Measurements from ENCODE around the gene VAC14. TPM values are rescaled to one million over a fixed set of nuclear protein-coding genes. Genes with fewer than 3 reads are reported as not detected.

Gene VAC14
- total RNA-seq, 1 experiment from 2014 or later: 59.4 TPM

- no peak for DNase-seq (ENCODE audit: low read depth)
These were observed 14.8 kb downstream of the VAC14 start for GRCh38 chr16:70786020-70786755.

DNA sequence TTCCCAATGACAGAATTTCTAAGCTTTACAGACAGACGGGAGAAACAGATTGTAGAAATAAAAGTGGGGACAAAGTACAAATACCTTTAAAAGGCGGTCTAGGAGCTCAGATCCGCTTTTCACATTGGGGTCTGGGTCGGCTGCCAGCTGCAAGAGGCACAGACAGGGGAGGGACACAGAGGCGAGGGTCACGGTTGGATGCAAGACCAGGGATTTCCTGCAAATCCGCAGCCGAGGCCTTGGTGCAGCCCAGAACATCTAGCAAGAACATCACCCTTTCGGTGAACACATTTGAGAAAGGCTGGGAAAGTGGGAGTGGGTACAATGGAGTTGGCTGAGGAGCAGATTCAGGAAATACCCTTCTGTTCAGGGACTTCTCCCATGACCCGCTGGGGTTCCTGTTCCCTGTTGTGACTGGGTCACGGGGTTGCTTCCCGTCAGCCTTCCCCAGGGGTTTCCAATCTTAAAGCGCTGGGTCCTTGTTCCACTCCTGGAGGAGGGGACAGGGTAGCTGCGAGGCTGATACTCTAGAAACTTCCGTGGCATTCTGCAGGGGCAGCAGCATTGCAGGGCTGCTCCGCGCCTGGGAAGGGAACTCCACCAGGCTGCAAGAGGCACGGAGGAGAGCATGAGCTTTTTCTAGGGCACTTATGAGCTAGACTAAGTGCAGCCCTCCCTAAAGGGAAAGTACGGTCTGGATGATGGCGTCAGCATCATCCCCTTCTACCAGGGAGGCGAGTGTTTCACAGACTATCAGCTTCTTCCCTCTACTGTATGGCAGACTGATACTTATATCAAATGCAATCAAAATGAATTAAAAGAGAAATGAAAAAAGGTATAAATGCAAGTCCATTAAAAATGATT lies 16.0 kb downstream of the VAC14 start:
- DNase-seq (ENCODE audit: low read depth): no peak

DNA sequence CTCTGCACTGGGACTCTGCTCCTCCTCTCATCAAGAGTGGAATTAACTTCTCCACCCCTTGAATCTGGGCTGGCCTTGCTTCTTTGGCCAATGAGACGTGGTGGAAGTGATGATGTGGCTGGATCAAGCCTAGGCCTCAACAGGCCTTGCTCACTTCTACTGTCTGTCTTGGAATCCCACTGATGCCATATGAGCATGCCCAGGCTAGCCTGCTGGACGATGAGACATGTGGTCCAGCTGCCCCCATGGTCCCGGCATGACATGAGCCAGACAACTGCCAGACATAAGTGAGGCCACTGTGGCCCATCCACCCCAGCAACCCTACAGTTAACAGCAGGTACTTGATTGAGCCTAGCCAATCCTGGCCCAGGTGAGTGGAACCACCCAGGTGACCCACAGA lies 18.7 kb downstream of the VAC14 start:
- no peak for DNase-seq (ENCODE audit: low read depth)

DNA sequence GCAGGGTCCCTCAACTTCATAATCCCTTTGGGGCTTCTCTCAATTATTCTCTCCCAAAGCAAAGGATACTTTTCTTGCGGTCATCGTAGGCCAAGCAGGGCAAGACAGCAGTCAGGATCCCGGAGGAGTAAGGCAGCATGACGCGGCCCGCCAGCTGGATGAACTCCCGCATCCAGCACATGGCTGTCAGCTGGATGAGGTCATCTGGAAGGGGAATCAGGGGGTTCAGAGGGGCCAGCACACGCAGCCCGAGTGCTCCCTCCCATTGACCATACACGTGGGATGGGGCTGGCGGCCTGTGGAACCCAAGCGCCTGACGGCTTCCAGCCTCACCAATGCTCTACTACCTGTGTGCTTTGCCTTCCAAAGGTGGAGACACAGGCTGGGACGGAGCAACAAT lies 19.2 kb downstream of the VAC14 start:
- DNase-seq (ENCODE audit: low read depth): no peak

DNA sequence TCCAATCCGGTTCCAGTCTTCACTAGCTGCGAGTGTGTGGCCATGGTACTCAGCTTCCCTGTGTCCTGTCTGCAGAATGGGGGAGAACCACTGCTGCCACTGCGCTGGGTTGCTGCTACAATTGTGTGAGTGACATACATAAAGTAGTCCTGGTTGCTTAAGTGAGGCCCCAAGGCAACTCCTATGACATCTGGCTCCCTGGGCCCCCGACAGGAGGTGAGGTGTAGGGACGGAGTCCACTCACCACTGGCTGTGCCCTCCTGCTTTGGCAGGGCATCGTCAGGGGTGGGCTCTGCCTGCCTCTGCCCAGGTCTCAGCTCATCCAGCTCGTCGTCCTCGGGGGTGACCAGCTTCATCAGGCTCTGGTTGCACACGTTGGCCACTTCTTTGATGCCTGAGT lies 20.4 kb downstream of the VAC14 start:
- DNase-seq (ENCODE audit: low read depth): no peak

DNA sequence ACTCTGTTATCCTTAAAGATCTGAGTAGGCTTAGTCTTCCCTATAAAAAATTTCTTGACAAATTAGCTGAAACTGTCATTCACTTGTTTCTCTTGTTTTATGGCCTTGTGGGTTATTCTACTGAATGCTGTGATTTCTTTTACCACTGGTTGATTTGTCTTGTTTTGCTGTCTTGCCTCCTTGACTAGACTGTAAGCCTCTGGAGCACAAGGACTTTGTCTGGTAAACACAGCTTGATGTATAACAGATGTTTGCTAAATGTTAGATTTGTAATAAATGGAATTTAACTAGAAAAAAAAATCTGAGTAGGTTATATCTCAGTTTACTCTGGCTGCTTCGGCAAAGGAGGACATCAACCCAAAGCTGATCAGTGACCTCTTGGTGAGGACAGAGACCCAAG lies 21.6 kb downstream of the VAC14 start:
- DNase-seq (ENCODE audit: low read depth): no peak

DNA sequence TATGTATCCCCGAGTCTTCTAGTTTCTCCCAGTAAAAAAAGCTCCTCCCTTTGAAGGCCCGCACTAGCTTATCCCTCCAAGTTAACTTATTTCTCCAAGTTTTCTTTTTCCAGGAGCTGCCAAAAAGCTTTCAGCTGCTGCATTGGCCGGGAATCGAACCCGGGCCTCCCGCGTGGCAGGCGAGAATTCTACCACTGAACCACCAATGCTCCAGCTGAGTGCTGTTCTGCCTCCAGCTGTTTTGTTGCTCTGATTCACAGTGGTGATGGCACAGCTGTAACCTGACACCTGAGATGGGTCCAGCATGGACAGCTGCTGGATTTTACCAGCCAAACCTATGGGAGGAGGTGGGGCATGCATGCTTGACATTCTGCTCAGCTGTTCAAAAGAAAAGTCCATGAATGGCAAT lies 22.1 kb downstream of the VAC14 start:
- DNase-seq (ENCODE audit: low read depth): peak; percentile 67

- no peak for DNase-seq (ENCODE audit: low read depth)
These were observed 23.0 kb downstream of the VAC14 start for GRCh38 chr16:70777973-70778406.

DNA sequence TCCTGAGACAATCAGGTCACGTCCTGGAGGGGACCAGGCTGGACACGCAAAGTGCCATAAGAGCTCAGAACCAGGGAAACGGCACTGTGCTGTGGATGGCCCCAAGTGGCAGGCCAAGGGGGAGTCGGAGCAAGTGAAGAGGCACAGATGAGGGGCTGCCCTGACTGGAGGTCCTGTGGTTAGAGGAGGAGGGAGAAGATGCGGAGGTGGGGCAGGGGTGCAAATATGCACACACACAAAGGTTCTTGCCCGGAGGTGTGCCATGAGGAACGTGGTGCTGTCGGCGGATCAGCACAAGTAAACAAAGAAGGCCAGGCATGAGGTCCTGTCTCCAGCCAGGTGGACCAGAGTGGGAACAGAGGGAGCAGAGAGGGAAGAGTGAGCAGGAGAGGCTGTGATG lies 23.5 kb downstream of the VAC14 start:
- no peak for DNase-seq (ENCODE audit: low read depth)

DNA sequence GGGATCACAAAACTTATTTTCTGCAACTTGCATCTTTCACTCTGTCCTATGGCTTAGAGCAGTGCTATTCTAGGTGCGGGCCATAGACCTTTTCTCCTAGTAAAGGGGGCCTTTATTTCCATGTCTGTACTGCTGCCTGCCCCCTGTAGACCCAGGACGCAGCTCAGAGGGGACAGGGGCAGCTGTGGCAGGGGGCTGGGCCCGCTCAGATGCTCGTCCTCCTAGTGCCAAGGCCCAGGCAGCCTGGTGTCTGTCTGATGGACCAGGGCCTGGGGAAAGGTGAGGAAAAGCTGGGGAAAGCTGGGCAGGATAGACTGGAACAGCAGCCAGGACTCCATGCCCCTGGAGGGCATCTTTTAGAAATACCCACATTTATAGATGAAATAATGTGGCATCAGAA lies 25.6 kb downstream of the VAC14 start:
- DNase-seq (ENCODE audit: low read depth): no peak

GRCh38 chr16:70774261-70774660 lies 26.7 kb downstream of the VAC14 start:
- no peak for DNase-seq (ENCODE audit: low read depth)

- DNase-seq (ENCODE audit: low read depth): peak; percentile 53
These were observed 28.5 kb downstream of the VAC14 start for GRCh38 chr16:70772493-70772892.

DNA sequence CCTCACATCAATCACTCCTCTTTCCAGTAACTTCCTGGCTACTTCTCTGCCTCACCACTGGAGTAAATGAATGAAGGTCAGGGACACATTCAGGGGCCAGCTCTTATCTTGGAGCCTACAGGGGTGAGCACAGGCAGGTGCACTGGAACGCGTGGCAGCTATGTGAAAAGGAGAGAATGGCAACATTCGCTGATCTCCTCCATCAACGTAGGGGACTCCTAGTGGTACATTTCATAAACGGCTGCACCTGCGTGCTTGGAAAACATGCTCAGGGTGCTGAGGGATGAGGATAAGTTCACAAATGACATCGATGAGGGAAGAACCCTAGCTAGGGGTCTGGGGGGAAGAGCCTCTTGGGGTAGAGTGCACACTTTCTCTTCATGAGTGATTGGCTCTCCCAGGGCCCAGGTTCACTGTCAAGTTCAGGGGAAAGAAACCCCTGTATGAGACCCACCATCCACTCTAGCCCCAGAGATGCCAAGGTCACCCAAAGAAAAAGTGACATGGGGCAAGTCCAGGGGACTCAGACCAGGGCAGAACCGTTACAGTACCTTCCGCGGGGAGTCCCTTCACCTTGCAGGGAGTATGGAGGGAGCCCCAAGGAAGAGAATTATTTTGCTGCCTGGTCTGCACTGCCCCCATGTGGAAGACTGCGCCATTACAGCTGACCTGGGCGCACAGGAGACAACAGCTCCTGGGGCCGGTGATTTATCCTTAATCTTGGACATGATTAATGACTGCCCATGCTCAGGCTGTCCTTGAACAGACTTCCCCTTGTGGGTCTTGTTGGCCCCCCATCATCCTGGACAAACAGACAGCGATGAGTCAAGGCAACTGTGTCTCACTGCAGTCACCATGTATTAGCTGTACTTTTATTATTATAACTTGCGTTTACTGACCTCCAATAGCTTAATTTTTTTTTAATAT lies 30.1 kb downstream of the VAC14 start:
- DNase-seq (ENCODE audit: low read depth): peak; percentile 71

- no peak for DNase-seq (ENCODE audit: low read depth)
These were observed 30.7 kb downstream of the VAC14 start for GRCh38 chr16:70770291-70770625.

- DNase-seq (ENCODE audit: low read depth): no peak
These were observed 31.2 kb downstream of the VAC14 start for GRCh38 chr16:70769761-70770160.

DNA sequence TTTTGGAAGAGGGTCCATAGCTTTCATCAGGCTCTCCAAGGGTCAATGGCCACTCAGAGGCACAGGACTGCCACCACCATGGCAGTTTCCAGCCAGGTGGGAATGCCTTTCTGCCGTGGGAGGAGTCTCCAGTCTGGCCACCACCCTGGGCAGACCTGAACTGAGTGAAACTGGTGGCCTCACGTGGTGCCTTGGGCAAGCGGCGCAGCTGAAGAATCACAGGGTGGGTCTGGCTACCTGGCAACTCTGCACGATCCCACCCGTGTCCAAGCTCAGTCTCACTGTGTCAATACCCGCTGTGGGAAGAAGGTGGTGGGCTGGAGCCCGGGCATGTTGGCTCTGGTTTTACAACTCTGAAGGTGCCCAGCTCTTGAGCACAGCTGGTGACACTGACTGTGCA lies 31.8 kb downstream of the VAC14 start:
- DNase-seq (ENCODE audit: low read depth): no peak

- no peak for DNase-seq (ENCODE audit: low read depth)
These were observed 32.8 kb downstream of the VAC14 start for GRCh38 chr16:70768203-70768580.

- peak; percentile 63 for DNase-seq (ENCODE audit: low read depth)
These were observed 33.4 kb downstream of the VAC14 start for GRCh38 chr16:70767377-70768202.

DNA sequence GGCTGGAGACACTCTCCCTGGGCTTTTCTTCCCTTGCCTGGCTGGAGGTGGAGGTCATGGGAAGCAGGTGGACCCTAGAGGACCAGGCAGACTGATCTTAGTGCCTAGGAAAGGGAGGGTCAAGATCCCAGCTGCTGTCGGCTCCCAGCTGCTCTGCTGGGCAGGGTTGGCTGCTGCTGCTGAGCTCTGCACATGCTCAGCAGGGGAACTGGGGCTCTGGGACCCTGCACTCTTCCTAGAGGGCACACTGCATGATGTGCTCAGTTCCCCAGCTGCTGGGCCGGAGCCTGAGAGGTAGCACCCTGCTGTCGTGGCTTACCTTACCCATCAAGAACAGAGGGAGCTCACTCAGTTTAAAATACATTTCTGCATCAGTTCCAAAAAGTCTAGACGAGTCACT lies 34.3 kb downstream of the VAC14 start:
- DNase-seq (ENCODE audit: low read depth): no peak

- no peak for DNase-seq (ENCODE audit: low read depth)
These were observed 34.8 kb downstream of the VAC14 start for GRCh38 chr16:70766176-70766575.

DNA sequence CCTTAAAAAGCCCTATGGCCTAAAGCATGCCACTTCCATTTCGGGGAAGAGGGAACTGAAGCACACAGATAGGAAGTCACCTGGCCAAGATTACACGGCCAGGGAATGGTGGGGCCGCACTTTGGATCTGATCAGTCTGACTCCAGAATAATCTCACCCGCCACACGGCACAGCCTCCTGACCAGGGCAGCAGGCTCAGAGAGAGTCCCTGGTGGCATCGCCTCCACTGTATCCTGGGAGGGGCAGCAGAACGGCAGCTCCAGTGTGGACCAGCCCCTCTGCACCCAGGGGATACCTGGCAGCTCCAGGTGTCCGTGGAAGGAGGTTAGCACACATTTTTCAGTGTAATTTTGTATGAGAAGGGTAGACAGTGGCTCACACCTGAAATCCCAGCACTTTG lies 35.5 kb downstream of the VAC14 start:
- no peak for DNase-seq (ENCODE audit: low read depth)
